ENCODE measurements around the gene UNK. TPM values are rescaled to one million over a fixed set of nuclear protein-coding genes. Genes with fewer than 3 reads are reported as not detected.
A peak's percentile ranks its signal among the peaks of the same experiment; 100 is the strongest.

Gene UNK
- total RNA-seq, 2 experiments from 2014 or later, result 24.5 to 33.7 TPM

- intact Hi-C loops (cut with DNase I, micrococcal nuclease), result no loop called here
- Mint-ChIP-seq H3K9me3 (ENCODE audit: low read depth) (no peaks in the 10 kb centered on the region), H3K4me1 (peaks cover 5% of the 10 kb centered on the region), H3K27ac (no peak overlapping the region), H3K27me3 (no peaks in the 10 kb centered on the region), H3K36me3 (ENCODE audit: low read depth) (no peaks in the 10 kb centered on the region), H3K4me3 (no peak overlapping the region)
- CTCF ChIA-PET, result interaction anchor here (8.1 to 8.3 kb wide), 2 partner anchors 69 to 111 kb away, joined by 140 to 242 read pairs; partner anchors contain the start of gene SMIM5
- ATAC-seq (no peak), DNase-seq (no peak)
- POLR2A ChIA-PET, result no interaction called here
Observed at GRCh38 chr17:75743625-75744206, 40.9 kb upstream of the UNK start.

- Mint-ChIP-seq H3K36me3 (ENCODE audit: low read depth) (no peaks in the 10 kb centered on the region), H3K4me1 (peaks cover 15% of the 10 kb centered on the region), H3K9me3 (ENCODE audit: low read depth) (no peaks in the 10 kb centered on the region), H3K4me3 (no peak overlapping the region), H3K27ac (no peak overlapping the region), H3K27me3 (no peaks in the 10 kb centered on the region)
- intact Hi-C loops (cut with DNase I, micrococcal nuclease), result loop anchor here (1.0 kb wide), 2 partner anchors 73 to 322 kb away; no protein-coding TSS in a partner anchor
- no peak for DNase-seq
- ATAC-seq, result no peak
- ChIA-PET POLR2A (interaction anchor here (0.6 kb wide), 1 partner anchor 60 kb away, joined by 12 read pairs; no protein-coding TSS in a partner anchor), CTCF (interaction anchor here (0.6 to 8.3 kb wide), 32 partner anchors 9 to 850 kb away, joined by 3 to 242 read pairs (median 7); partner anchors contain the start of genes GALK1, ITGB4, RECQL5 and SAP30BP)
Observed at GRCh38 chr17:75748706-75749105, 35.9 kb upstream of the UNK start.

- H3K36me3 Mint-ChIP-seq (ENCODE audit: low read depth), result no peaks in the 10 kb centered on the region
- H3K27me3 Mint-ChIP-seq, result no peaks in the 10 kb centered on the region
- ATAC-seq, result peak; percentile 75
- H3K4me3 Mint-ChIP-seq, result no peak overlapping the region
- peak; percentile 95 for DNase-seq
- ChIA-PET POLR2A (interaction anchor here (1.1 kb wide), 1 partner anchor 27 kb away, joined by 4 read pairs; no protein-coding TSS in a partner anchor), CTCF (interaction anchor here (0.6 to 8.3 kb wide), 37 partner anchors 11 to 821 kb away, joined by 3 to 242 read pairs (median 4); partner anchors contain the start of genes GALK1, ITGB4, MYO15B and RECQL5)
- no peaks in the 10 kb centered on the region for H3K9me3 Mint-ChIP-seq (ENCODE audit: low read depth)
- peaks cover 18% of the 10 kb centered on the region for H3K4me1 Mint-ChIP-seq
- intact Hi-C loops (cut with DNase I, micrococcal nuclease), result loop anchor here (1.0 kb wide), 4 partner anchors 116 to 323 kb away; partner anchors contain the start of gene SMIM5 (in 2 of the 2)
- H3K27ac Mint-ChIP-seq, result no peak overlapping the region
Observed at GRCh38 chr17:75749545-75750389, 34.8 kb upstream of the UNK start.

- H3K27ac Mint-ChIP-seq, result no peak overlapping the region
- ATAC-seq, result no peak
- no peaks in the 10 kb centered on the region for H3K36me3 Mint-ChIP-seq (ENCODE audit: low read depth)
- H3K27me3 Mint-ChIP-seq, result no peaks in the 10 kb centered on the region
- CTCF ChIA-PET, result interaction anchor here (0.7 to 8.3 kb wide), 14 partner anchors 12 to 324 kb away, joined by 3 to 242 read pairs (median 8); partner anchors contain the start of genes GALK1, RECQL5, SAP30BP and SMIM5
- POLR2A ChIA-PET, result interaction anchor here (0.5 to 1.1 kb wide), 4 partner anchors 24 to 450 kb away, joined by 3 to 4 read pairs (median 3); no protein-coding TSS in a partner anchor
- H3K9me3 Mint-ChIP-seq (ENCODE audit: low read depth), result no peaks in the 10 kb centered on the region
- H3K4me1 Mint-ChIP-seq, result peaks cover 21% of the 10 kb centered on the region
- intact Hi-C loops (cut with DNase I, micrococcal nuclease), result loop anchor here (1.0 kb wide), 4 partner anchors 118 to 325 kb away; partner anchors contain the start of gene SMIM5 (in 2 of the 2)
- no peak for DNase-seq
- no peak overlapping the region for H3K4me3 Mint-ChIP-seq
Observed at GRCh38 chr17:75750661-75751423, 33.8 kb upstream of the UNK start.

- H3K9me3 Mint-ChIP-seq (ENCODE audit: low read depth), result no peaks in the 10 kb centered on the region
- no peak overlapping the region for H3K4me3 Mint-ChIP-seq
- no peaks in the 10 kb centered on the region for H3K27me3 Mint-ChIP-seq
- intact Hi-C loops (cut with DNase I, micrococcal nuclease), result no loop called here
- ChIA-PET CTCF (interaction anchor here (0.7 to 8.3 kb wide), 16 partner anchors 11 to 227 kb away, joined by 3 to 242 read pairs (median 10); partner anchors contain the start of genes GALK1, RECQL5, SAP30BP and SMIM5), POLR2A (no interaction called here)
- no peak for DNase-seq
- H3K27ac Mint-ChIP-seq, result no peak overlapping the region
- ATAC-seq, result no peak
- peaks cover 21% of the 10 kb centered on the region for H3K4me1 Mint-ChIP-seq
- no peaks in the 10 kb centered on the region for H3K36me3 Mint-ChIP-seq (ENCODE audit: low read depth)
Observed at GRCh38 chr17:75751676-75752404, 32.8 kb upstream of the UNK start.

- H3K4me1 Mint-ChIP-seq, result peaks cover 21% of the 10 kb centered on the region
- no peaks in the 10 kb centered on the region for H3K9me3 Mint-ChIP-seq (ENCODE audit: low read depth)
- ATAC-seq (no peak), DNase-seq (no peak)
- intact Hi-C loops (cut with DNase I, micrococcal nuclease), result no loop called here
- ChIA-PET POLR2A (no interaction called here), CTCF (interaction anchor here (1.0 to 2.5 kb wide), 17 partner anchors 11 to 328 kb away, joined by 3 to 38 read pairs (median 6); partner anchors contain the start of genes GALK1, RECQL5, SAP30BP and SMIM5)
- no peaks in the 10 kb centered on the region for H3K27me3 Mint-ChIP-seq
- no peak overlapping the region for H3K4me3 Mint-ChIP-seq
- no peak overlapping the region for H3K27ac Mint-ChIP-seq
- H3K36me3 Mint-ChIP-seq (ENCODE audit: low read depth), result no peaks in the 10 kb centered on the region
Observed at GRCh38 chr17:75752405-75752709, 32.2 kb upstream of the UNK start.

GRCh38 chr17:75752802-75753513 is 31.6 kb upstream of the UNK start:
- H3K27me3 Mint-ChIP-seq, result no peaks in the 10 kb centered on the region
- intact Hi-C loops (cut with DNase I, micrococcal nuclease), result loop anchor here in 1 of 2 experiments (1.0 kb wide), 2 partner anchors 26 to 74 kb away; a partner anchor contains a TSS
- POLR2A ChIA-PET, result interaction anchor here (0.5 to 2.0 kb wide), 6 partner anchors 12 to 102 kb away, joined by 3 to 13 read pairs (median 6); partner anchors contain the start of genes GALK1 and WBP2

GRCh38 chr17:75753514-75754377 is 30.9 kb upstream of the UNK start:
- ChIA-PET CTCF (interaction anchor here (0.6 to 2.5 kb wide), 51 partner anchors 9 to 546 kb away, joined by 3 to 38 read pairs (median 5); partner anchors contain the start of genes GALK1, ITGB4, RECQL5 and SAP30BP), POLR2A (interaction anchor here (0.5 to 2.0 kb wide), 6 partner anchors 11 to 102 kb away, joined by 3 to 13 read pairs (median 6); partner anchors contain the start of genes GALK1 and WBP2)
- Mint-ChIP-seq H3K27ac (no peak overlapping the region), H3K4me3 (peak overlapping the region; percentile 59), H3K27me3 (no peaks in the 10 kb centered on the region), H3K36me3 (ENCODE audit: low read depth) (no peaks in the 10 kb centered on the region), H3K9me3 (ENCODE audit: low read depth) (no peaks in the 10 kb centered on the region), H3K4me1 (peaks cover 16% of the 10 kb centered on the region)
- DNase-seq (peak; percentile 83), ATAC-seq (peak; percentile 82)
- intact Hi-C loops (cut with DNase I, micrococcal nuclease), result loop anchor here in 1 of 2 experiments (1.0 kb wide), 2 partner anchors 26 to 74 kb away; a partner anchor contains a TSS

More at GRCh38 chr17:75752802-75753513, 31.6 kb upstream of the UNK start:
- H3K9me3 Mint-ChIP-seq (ENCODE audit: low read depth), result no peaks in the 10 kb centered on the region
- H3K27ac Mint-ChIP-seq, result peak overlapping the region; percentile 47
- CTCF ChIA-PET, result interaction anchor here (0.5 to 2.5 kb wide), 50 partner anchors 11 to 547 kb away, joined by 3 to 38 read pairs (median 5); partner anchors contain the start of genes GALK1, ITGB4, RECQL5 and SAP30BP
- DNase-seq, result peak; percentile 36
- peak; percentile 11 for ATAC-seq
- H3K4me1 Mint-ChIP-seq, result peaks cover 16% of the 10 kb centered on the region
- peak overlapping the region; percentile 59 for H3K4me3 Mint-ChIP-seq
- H3K36me3 Mint-ChIP-seq (ENCODE audit: low read depth), result no peaks in the 10 kb centered on the region

Measured in activated CD4-positive, alpha-beta T cell treated with anti-CD3 and anti-CD28 coated beads for 36 hours (primary cell).